Measurements from ENCODE around the gene RNF123. TPM values are rescaled to one million over a fixed set of nuclear protein-coding genes. Genes with fewer than 3 reads are reported as not detected.
A peak's percentile ranks its signal among the peaks of the same experiment; 100 is the strongest.

RNF123 gene
- total RNA-seq, 2 experiments from 2014 or later = 32.4 to 35.5 TPM

DNA sequence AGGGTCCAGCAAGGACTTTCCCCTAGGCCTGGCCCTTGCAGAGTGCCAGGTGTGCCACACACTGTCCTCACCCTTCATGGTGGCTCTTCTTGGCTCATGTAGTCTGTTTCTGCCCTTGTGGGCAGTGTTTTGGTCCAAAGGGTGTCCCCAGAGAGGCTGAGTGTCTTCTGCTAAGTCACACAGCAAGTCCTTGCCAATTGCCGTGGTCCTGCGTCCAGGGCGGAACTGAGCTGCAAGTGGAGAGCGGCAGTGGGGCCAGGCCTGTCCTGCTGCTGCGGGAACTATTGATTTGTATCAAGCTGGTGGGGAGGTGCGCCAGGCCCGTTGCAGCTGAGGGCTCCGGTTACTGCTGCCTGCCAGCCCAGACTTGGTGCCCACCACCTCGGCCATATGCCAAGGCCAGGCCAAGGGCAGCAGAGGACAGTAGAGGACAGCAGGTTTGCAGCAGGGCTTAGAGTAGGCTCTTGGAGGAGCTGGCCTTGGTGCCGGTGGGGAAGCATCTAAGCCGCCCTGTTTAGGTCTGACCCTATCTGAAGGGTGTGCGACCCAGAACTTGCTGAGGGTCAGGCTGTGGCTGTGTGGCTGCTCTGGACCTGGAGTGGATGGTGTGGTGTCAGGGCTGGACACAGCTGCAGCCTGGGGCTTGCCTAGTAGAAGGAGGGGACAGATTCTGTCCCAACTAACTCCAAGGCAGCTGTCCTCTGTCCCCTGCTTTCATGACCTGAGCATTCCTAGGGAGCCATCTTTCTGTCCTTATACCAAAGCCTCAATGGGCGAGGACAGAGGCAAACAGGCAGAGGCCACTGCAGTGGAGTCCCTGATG lies 25.6 kb downstream of the RNF123 start:
- DNase-seq = no peak
- Mint-ChIP-seq H3K9me3 (no peaks in the 10 kb centered on the region), H3K4me1 (peaks cover 25% of the 10 kb centered on the region), H3K27me3 (peaks cover 2% of the 10 kb centered on the region), H3K27ac (no peak overlapping the region), H3K4me3 (no peak overlapping the region), H3K36me3 (peaks cover 5% of the 10 kb centered on the region)

DNA sequence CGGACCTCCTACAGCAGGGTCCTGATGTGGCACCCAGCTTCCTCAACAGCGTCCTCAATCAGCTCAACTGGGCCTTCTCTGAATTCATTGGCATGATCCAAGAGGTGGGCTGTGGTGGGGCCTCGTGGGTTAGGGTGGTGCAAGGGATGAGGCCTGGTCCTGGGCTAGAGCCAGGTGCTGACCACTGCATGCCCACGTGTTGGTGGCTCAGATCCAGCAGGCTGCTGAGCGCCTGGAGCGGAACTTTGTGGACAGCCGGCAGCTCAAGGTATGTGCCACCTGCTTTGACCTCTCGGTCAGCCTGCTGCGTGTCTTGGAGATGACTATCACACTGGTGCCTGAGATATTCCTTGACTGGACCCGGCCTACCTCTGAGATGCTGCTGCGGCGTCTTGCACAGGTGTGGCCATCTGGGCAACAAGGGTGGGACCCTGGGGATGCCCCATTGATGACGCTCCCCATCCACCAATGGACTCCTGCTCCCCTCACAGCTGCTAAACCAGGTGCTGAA lies 26.3 kb downstream of the RNF123 start:
- Mint-ChIP-seq H3K9me3 (no peaks in the 10 kb centered on the region), H3K4me1 (peaks cover 25% of the 10 kb centered on the region), H3K4me3 (no peak overlapping the region), H3K36me3 (peaks cover 7% of the 10 kb centered on the region), H3K27me3 (peaks cover 2% of the 10 kb centered on the region), H3K27ac (no peak overlapping the region)
- no peak for DNase-seq

DNA sequence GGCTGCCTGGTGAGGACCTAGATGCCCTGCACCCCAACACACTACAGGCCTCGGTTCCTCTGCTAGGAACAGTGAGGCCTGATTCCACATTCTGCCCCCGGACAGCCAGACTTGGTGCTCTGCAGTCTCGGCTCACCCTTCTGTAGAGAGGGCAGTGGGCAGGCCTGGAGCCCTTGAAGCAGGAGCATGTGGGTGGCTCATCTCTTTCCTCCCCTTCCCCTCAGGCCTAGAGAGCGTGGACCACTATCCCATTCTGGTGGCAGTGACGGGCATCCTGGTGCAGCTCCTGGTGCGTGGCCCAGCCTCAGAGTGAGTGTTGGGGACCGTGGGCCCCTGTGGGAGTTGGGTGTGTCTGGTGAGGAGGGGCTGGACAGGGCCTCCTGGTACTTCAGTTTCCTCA lies 26.8 kb downstream of the RNF123 start:
- Mint-ChIP-seq H3K36me3 (peaks cover 12% of the 10 kb centered on the region), H3K27ac (no peak overlapping the region), H3K9me3 (no peaks in the 10 kb centered on the region), H3K4me3 (no peak overlapping the region), H3K4me1 (peaks cover 25% of the 10 kb centered on the region), H3K27me3 (peaks cover 2% of the 10 kb centered on the region)
- DNase-seq = no peak

DNA sequence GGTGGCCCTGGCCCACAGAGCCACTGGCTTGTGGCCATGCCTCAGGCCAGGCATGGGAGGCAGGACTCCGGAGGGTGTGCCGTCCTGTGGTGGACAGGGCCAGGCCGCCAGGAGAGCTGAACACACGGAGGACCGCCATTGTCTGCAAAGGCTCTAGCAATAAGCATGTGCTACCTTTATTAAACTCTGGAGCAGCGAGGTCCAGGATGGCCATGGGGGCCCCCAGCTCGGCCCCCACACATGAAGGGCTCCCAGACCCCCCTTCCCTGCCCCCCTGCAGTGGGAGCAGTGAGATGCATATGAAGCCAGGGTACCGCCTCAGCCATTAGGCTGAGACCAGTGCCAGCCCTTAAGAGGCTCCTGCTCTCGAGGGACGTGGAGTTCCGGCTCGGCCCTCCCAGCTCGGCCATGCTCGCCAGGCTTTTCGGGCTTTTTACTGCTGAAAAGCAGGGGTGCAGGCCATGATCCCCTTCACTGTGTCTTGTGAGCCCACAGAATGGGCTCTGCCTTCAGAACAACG lies 27.4 kb downstream of the RNF123 start:
- no peaks in the 10 kb centered on the region for H3K9me3 Mint-ChIP-seq
- H3K27me3 Mint-ChIP-seq = peaks cover 2% of the 10 kb centered on the region
- H3K4me3 Mint-ChIP-seq = no peak overlapping the region
- peaks cover 25% of the 10 kb centered on the region for H3K4me1 Mint-ChIP-seq
- no peak for DNase-seq
- no peak overlapping the region for H3K27ac Mint-ChIP-seq
- H3K36me3 Mint-ChIP-seq = peaks cover 14% of the 10 kb centered on the region

DNA sequence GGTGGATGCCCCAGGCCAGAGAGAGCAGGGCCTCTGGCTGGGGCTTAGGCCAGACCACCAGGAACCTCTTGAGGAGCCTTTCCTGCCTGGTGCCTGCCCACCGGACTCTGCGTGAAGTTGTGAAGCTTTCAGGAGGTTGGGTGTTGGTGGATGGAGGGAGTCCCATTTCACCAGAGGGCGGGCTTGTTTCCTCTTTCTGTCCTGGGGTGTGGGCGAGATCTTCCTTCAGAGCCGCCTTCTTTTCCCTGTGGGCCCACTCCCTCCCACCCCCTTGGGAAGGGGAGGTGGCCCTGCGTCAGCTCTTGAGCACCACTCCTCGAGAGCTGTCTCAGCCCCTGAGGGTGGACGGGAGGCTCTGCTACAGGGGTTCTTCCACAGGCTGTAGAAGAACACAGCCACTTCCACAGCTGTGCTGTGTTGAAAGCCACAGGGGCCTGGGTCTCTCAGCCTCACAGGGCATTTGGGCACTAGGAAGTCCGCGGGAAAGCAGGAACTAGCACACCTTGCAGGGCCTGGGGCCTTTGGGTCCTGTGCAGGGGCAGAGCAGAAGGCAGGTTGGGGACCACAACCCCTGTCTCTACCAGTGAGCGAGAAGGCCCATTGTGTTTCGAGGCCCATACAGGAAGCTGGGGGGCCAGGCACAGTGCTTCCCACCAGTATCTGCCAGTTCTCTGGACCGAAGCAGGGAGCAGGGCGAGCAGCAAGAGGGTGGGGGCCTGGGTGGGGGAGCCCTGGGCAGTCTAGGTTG lies 28.0 kb downstream of the RNF123 start:
- Mint-ChIP-seq H3K4me3 (no peak overlapping the region), H3K27me3 (peaks cover 2% of the 10 kb centered on the region), H3K27ac (no peak overlapping the region), H3K4me1 (peaks cover 26% of the 10 kb centered on the region), H3K36me3 (peaks cover 14% of the 10 kb centered on the region), H3K9me3 (no peaks in the 10 kb centered on the region)
- DNase-seq = no peak

DNA sequence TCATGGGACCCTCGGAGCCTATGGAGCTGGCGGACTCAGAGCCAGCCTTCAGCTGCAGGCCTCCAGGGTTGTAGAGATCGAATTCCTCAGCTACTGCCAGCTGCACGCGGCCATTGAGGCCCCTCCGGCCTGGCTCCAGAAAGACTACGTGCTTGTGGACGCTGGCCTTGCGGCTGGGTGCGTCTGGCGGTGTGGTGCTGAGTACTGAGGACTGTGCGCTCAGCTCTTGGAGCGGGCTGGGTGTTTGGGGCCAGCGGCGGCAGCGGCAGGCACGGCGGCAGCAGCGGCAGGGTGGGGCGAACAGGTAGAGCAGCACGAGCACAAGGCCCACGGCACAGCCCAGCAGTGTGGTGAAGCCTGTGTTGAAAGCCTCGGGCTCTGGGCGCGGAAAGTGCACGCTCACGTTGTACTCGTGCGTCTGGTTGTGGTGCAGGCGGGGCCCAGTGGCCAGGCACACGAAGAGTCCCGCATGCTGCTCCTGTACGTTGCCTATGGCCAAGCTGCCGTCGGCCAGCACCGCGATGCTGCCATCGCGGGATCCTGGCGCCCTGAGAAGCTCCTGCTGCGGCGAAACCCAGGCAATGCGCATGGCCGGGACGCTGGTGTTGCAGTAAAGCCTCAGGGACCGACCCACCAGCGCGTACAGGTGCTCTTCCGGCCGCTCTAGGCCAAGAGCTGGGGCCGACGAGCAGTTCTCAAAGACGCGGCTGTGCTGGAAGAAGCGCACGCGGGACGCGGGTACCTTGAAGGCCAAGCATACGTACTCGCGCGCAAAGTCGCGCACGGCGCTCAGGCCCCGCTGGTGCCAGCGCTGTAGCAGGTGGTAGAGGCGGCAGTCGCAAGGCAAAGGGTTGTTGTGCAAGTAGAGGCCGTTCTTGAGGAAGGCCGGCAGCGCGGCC lies 28.9 kb downstream of the RNF123 start:
- H3K9me3 Mint-ChIP-seq = no peaks in the 10 kb centered on the region
- peaks cover 2% of the 10 kb centered on the region for H3K27me3 Mint-ChIP-seq
- peak overlapping the region; percentile 77 for H3K4me3 Mint-ChIP-seq
- peaks cover 20% of the 10 kb centered on the region for H3K36me3 Mint-ChIP-seq
- DNase-seq = no peak
- peak overlapping the region; percentile 66 for H3K27ac Mint-ChIP-seq
- peaks cover 25% of the 10 kb centered on the region for H3K4me1 Mint-ChIP-seq

DNA sequence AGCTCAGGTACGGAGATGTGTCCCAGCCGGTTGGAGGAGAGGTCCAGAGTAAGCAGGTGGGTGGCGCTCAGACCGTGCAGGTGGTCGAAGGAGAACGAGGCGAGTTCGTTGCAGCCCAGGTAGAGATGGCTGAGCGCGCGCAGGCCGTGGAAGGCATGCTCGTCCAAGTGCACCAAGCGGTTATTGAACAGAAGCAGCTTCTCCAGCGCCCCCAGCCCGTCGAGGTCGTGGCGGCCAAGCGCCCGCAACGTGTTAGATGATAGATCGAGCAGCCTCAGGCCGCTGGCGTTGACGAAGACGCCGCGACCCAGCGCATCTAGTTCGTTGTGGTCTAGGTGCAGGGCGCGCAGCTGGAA lies 29.5 kb downstream of the RNF123 start:
- Mint-ChIP-seq H3K9me3 (no peaks in the 10 kb centered on the region), H3K4me1 (peaks cover 23% of the 10 kb centered on the region), H3K36me3 (peaks cover 22% of the 10 kb centered on the region), H3K27ac (peak overlapping the region; percentile 66), H3K27me3 (peaks cover 2% of the 10 kb centered on the region), H3K4me3 (peak overlapping the region; percentile 77)
- DNase-seq = no peak

DNA sequence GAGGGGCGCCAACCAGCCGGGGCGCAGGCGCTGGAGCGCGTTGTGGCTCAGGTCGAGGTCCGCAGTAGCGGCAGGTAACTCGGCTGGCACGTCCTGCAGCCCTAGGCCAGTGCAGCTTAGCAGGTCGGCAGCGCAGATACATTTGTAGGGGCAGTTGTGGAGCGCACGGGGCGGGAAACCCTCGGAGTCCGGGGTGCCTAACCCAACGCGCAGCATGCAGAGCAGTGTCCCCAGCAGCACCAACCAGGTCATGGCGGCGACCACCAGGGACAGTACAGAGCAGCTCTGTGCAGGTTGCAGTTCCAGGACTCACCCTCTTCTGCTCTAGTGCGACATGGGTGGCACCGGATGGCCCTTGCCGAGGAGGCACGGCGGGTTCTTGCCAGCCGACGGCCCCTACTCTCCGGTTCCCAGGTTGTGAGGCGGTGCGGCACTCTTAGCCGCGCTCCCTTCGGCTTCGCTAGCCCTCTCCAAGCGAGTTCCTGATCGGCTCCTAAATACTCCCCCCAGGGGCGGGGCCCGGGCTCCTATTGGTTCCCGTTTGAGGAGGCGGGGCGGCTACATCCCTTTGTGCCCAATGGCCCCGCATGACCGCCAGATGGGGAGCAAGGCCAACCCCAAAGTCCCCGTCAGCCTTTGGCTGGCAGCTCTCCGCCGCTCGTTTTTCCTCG lies 30.0 kb downstream of the RNF123 start, which contains the start of gene AMIGO3:
TSS of gene AMIGO3 (minus strand) at position 471 of the 671 bp plus-strand sequence. CDS start at position 252, 219 bp downstream.
- H3K9me3 Mint-ChIP-seq = no peaks in the 10 kb centered on the region
- peaks cover 2% of the 10 kb centered on the region for H3K27me3 Mint-ChIP-seq
- H3K4me3 Mint-ChIP-seq = peak within 1 kb of the TSS; percentile 77
- peaks cover 24% of the 10 kb centered on the region for H3K4me1 Mint-ChIP-seq
- H3K36me3 Mint-ChIP-seq = peaks cover 22% of the 10 kb centered on the region
- peak; percentile 91 for DNase-seq
- H3K27ac Mint-ChIP-seq = peak within 1 kb of the TSS; percentile 66

DNA sequence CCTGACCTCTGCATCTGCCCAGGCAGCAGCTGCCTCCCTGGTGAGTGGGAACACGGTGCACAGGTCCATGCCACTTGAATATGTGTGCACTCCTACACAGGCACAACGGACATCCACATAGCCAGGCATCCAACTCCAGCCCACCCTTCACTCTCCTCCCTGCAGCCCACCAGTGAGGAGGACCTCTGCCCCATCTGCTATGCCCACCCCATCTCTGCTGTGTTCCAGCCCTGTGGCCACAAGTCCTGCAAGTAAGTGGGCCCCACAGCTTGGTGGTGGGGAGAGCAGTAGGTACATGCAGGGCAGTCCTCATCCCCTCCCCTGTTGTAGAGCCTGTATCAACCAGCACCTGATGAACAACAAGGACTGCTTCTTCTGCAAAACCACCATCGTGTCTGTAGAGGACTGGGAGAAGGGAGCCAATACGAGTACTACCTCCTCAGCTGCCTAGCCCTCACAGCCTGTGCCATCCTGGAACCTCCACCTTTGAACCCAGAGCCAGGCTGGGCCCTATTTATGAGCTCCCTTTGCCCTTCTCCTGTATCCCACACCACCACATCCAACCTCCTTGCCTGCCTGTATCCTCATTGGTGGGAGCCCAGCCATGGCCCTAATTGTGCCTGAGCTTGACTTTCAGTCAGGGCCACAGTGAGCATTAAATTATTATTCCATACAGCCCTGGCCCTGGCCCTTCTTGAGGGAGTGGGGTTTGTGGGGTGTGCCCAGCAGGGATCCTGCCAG lies 31.7 kb downstream of the RNF123 start:
- H3K27ac Mint-ChIP-seq = peak overlapping the region; percentile 59
- peaks cover 2% of the 10 kb centered on the region for H3K27me3 Mint-ChIP-seq
- H3K4me3 Mint-ChIP-seq = no peak overlapping the region
- peaks cover 29% of the 10 kb centered on the region for H3K4me1 Mint-ChIP-seq
- no peaks in the 10 kb centered on the region for H3K9me3 Mint-ChIP-seq
- DNase-seq = no peak
- peaks cover 22% of the 10 kb centered on the region for H3K36me3 Mint-ChIP-seq

DNA sequence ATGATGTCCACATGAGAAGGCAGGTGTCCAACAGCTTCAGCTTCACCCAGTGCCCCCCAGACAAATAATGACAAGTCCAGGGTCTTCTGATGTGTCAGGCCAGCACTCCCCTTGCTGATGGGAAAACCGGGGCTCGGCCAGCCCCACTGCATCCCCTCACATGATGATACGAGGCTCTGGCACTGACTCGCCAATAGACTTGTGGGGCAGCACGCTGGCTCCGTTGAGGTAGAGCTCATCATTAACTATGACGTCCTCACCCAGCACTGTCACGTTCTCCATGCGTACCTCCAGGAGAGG lies 32.2 kb downstream of the RNF123 start:
- Mint-ChIP-seq H3K27me3 (peaks cover 2% of the 10 kb centered on the region), H3K9me3 (no peaks in the 10 kb centered on the region), H3K4me3 (no peak overlapping the region), H3K36me3 (peaks cover 22% of the 10 kb centered on the region), H3K27ac (peak overlapping the region; percentile 59), H3K4me1 (peaks cover 29% of the 10 kb centered on the region)
- no peak for DNase-seq

DNA sequence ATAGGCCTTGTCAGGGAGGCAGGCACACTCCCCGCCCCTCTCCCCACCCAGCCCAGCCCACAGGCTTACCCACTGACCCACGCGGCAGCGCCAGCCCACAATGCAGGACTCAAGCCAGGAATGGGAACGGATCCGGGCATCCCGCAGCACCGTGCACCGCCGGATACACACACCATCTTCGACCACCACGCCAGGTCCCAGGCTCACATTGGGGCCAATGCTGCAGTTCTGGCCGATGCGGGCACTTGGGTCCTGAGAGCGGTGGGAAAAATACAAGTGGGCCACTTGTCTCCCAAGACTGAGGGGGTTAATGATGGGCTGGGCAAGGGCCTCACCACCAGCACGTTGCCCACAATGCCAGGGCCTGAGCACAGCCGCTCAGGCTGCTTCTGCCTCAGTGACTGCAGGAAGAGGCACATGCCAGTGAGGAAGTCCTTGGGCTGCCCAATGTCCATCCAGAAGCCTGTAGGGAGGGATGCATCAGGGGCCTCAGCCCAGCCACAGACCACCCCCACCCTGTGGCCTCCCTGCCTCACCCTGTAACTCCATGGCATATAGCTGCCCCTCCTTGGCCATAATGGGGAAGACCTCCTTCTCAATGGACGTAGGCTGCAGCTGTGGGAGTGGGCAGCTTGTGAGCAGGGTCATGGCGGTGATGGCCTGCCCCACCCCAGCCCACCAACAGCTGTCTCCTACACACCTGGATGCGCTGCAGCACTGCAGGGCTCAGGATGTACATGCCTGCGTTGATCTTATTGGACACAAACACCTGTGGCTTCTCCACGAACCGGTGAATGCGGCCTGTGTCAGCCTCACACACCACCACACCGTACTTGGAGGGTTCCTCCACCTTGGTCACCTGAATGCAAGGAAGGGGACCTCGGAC lies 32.8 kb downstream of the RNF123 start:
- Mint-ChIP-seq H3K27ac (peak overlapping the region; percentile 71), H3K4me3 (peak overlapping the region; percentile 96), H3K36me3 (peaks cover 22% of the 10 kb centered on the region), H3K4me1 (peaks cover 29% of the 10 kb centered on the region), H3K9me3 (no peaks in the 10 kb centered on the region), H3K27me3 (peaks cover 2% of the 10 kb centered on the region)
- DNase-seq = no peak

DNA sequence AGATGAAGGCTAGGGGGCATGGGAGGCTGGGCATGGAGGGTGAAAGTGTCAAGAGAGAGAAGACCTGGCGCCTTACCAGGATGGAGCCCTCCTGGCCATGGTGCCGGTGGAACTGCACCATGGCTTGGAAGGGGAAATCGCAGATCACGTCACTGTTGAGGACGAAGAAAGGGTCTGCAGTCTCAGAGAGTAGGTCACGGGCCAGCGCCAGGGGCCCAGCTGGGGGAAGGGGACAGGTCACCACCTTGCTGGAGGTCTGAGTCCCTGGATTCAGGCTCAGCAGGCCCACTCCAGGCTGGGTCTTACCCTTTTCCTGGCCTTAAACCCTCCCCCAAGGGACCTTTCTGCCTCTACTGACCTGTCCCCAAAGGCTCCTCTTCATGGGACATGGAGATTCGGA lies 33.5 kb downstream of the RNF123 start:
- H3K36me3 Mint-ChIP-seq = peaks cover 22% of the 10 kb centered on the region
- DNase-seq = no peak
- peaks cover 29% of the 10 kb centered on the region for H3K4me1 Mint-ChIP-seq
- H3K27ac Mint-ChIP-seq = peak overlapping the region; percentile 98
- H3K4me3 Mint-ChIP-seq = peak overlapping the region; percentile 96
- peaks cover 2% of the 10 kb centered on the region for H3K27me3 Mint-ChIP-seq
- no peaks in the 10 kb centered on the region for H3K9me3 Mint-ChIP-seq

DNA sequence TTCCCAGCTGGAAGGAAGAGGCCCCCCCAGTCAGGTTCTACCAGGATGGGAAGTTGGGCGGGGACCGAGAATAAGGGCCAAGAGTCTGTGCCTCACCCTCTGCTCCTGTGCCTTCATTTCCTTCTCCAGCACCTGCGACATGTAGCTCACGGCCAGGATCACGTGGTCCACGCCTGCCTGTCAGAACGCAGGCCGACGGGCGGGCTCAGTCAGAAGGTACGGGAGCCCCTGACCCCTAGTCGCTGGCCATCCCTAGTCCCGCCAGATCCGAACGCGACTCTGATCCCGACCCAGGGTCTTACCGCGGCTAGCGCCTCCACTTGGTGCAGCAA lies 33.9 kb downstream of the RNF123 start:
- Mint-ChIP-seq H3K27ac (peak overlapping the region; percentile 98), H3K4me1 (peaks cover 29% of the 10 kb centered on the region), H3K4me3 (peak overlapping the region; percentile 96), H3K9me3 (no peaks in the 10 kb centered on the region), H3K36me3 (peaks cover 22% of the 10 kb centered on the region), H3K27me3 (peaks cover 2% of the 10 kb centered on the region)
- peak; percentile 70 for DNase-seq
